Fibroblast of lung (primary cell): Measurements from ENCODE around the gene ZNF556.
"Not testable (repeated sequence)": the region's sequence is repeated elsewhere in the genome, so short reads cannot be mapped to it uniquely, and the experiment has no call there.

Experiments
- EZH2 ChIP-seq: IDR thresholded peaks from 2 replicates; pipeline ENCODE4 v1.5.1; 2012; ENCODE audit warnings: low read length, control low read depth, mild to moderate bottlenecking; ENCODE audit errors: missing control alignments
- TF ChIP-seq, protein P1 (sequence below), 2 donors: IDR thresholded peaks in 1 of 2; conservative IDR thresholded peaks in 1 of 2; 1 replicate in 1 of 2; 2 replicates in 1 of 2; pipeline ENCODE4 v1.5.1; 2011 to 2012; ENCODE audit warnings: low read length in 2 of 2, control low read depth in 1 of 2, inconsistent platforms in 1 of 2, low read depth in 1 of 2, mild to moderate bottlenecking in 1 of 2

- TF ChIP-seq, protein P1, sequence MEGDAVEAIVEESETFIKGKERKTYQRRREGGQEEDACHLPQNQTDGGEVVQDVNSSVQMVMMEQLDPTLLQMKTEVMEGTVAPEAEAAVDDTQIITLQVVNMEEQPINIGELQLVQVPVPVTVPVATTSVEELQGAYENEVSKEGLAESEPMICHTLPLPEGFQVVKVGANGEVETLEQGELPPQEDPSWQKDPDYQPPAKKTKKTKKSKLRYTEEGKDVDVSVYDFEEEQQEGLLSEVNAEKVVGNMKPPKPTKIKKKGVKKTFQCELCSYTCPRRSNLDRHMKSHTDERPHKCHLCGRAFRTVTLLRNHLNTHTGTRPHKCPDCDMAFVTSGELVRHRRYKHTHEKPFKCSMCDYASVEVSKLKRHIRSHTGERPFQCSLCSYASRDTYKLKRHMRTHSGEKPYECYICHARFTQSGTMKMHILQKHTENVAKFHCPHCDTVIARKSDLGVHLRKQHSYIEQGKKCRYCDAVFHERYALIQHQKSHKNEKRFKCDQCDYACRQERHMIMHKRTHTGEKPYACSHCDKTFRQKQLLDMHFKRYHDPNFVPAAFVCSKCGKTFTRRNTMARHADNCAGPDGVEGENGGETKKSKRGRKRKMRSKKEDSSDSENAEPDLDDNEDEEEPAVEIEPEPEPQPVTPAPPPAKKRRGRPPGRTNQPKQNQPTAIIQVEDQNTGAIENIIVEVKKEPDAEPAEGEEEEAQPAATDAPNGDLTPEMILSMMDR (conservative IDR thresholded peaks at IDR 0.05 in 1 of 2, IDR thresholded peaks at IDR 0.05 in 1 of 2; ENCODE audit: low read depth in 1 of 2, low read length in 2 of 2), result peak; percentile 6 to 17
- not testable (repeated sequence) for TF ChIP-seq EZH2
Measured at GRCh38 chr19:2872175-2872574, 5.0 kb downstream of the ZNF556 start.
